Medulla oblongata (tissue), 1 donor: ENCODE results near the gene CA12.
"Not testable (repeated sequence)": the region's sequence is repeated elsewhere in the genome, so short reads cannot be mapped to it uniquely, and the experiment has no call there.

Experiments
- DNase-seq: peaks from one replicate; pipeline ENCODE4 v3.0.0-alpha.2; 2015; ENCODE audit errors: extremely low spot score

CA12 gene

GRCh38 chr15:63358241-63359029 is 23.2 kb downstream of the CA12 start:
- DNase-seq: no peak

GRCh38 chr15:63357731-63358130 is 23.9 kb downstream of the CA12 start:
- no peak for DNase-seq

- DNase-seq: no peak
Measured at GRCh38 chr15:63357061-63357460, 24.6 kb downstream of the CA12 start.

GRCh38 chr15:63354821-63355650 is 26.6 kb downstream of the CA12 start:
- no peak for DNase-seq

GRCh38 chr15:63353887-63354286 is 27.8 kb downstream of the CA12 start:
- DNase-seq: no peak

- no peak for DNase-seq
Measured at GRCh38 chr15:63353261-63353660, 28.4 kb downstream of the CA12 start.

GRCh38 chr15:63352808-63353207 is 28.8 kb downstream of the CA12 start:
- DNase-seq: no peak

GRCh38 chr15:63351170-63351569 is 30.5 kb downstream of the CA12 start:
- no peak for DNase-seq

- peak; percentile 41 for DNase-seq
Measured at GRCh38 chr15:63350178-63350621, 31.4 kb downstream of the CA12 start.

- DNase-seq: no peak
Measured at GRCh38 chr15:63349621-63350020, 32.0 kb downstream of the CA12 start.

GRCh38 chr15:63349156-63349555 is 32.5 kb downstream of the CA12 start:
- no peak for DNase-seq

GRCh38 chr15:63348392-63348791 is 33.3 kb downstream of the CA12 start:
- DNase-seq: peak; percentile 86

- no peak for DNase-seq
Measured at GRCh38 chr15:63347074-63347857, 34.4 kb downstream of the CA12 start.

- no peak for DNase-seq
Measured at GRCh38 chr15:63345391-63345752, 36.3 kb downstream of the CA12 start.

GRCh38 chr15:63344731-63345390 is 36.8 kb downstream of the CA12 start:
- DNase-seq: no peak

GRCh38 chr15:63342996-63343562 is 38.6 kb downstream of the CA12 start:
- DNase-seq: not testable (repeated sequence)

GRCh38 chr15:63341898-63342297 is 39.7 kb downstream of the CA12 start:
- DNase-seq: no peak

GRCh38 chr15:63340878-63341277 is 40.8 kb downstream of the CA12 start:
- DNase-seq: no peak

GRCh38 chr15:63340353-63340752 is 41.3 kb downstream of the CA12 start:
- no peak for DNase-seq

- no peak for DNase-seq
Measured at GRCh38 chr15:63339836-63340235, 41.8 kb downstream of the CA12 start.
